CD4-positive, alpha-beta memory T cell (primary cell): ENCODE data around the gene AFMID. TPM values are rescaled to one million over a fixed set of nuclear protein-coding genes. Genes with fewer than 3 reads are reported as not detected.

Experiments
- CTCF ChIA-PET: fragments of 350-600 bp; sonication (Branson Sonifier 250); formaldehyde crosslinking; loops from one replicate; lab custom pipeline; 2021; ENCODE audit warnings: inconsistent platforms; ENCODE audit not compliant: partially characterized antibody; lab: Charles Lee
- POLR2A ChIA-PET: fragments of 350-600 bp; sonication (Branson Sonifier 250); formaldehyde crosslinking; loops from one replicate; lab custom pipeline; 2021; ENCODE audit not compliant: partially characterized antibody; lab: Charles Lee
- DNase-seq, 5 donors: peaks; one replicate each; pipeline versions ENCODE4 v3.0.0 to v3.0.0-alpha.2; 2020 to 2022; ENCODE audit warnings: mixed read lengths in 1 of 5
- H3K27ac ChIP-seq: one replicate; pipeline ENCODE4 v1.7.0; 2013; ENCODE audit warnings: low read depth, low read length
- H3K27me3 ChIP-seq: 2 replicates; pipeline ENCODE4 v1.7.0; 2013; ENCODE audit warnings: mild to moderate bottlenecking, low read length, moderate library complexity; ENCODE audit not compliant: insufficient read depth
- H3K36me3 ChIP-seq: 2 replicates; pipeline ENCODE4 v1.7.0; 2013; ENCODE audit warnings: mild to moderate bottlenecking, low read length, moderate library complexity; ENCODE audit not compliant: insufficient read depth
- H3K4me1 ChIP-seq: 2 replicates; pipeline ENCODE4 v1.7.0; 2013; ENCODE audit warnings: mild to moderate bottlenecking, low read length, moderate library complexity; ENCODE audit not compliant: insufficient read depth
- H3K4me3 ChIP-seq, 2 donors: one replicate each; pipeline ENCODE4 v1.7.0; 2013; ENCODE audit warnings: low read length in 2 of 2, mild to moderate bottlenecking in 1 of 2
- H3K9me3 ChIP-seq, 2 donors: one replicate each; pipeline ENCODE4 v1.7.0; 2013; ENCODE audit warnings: low read length in 2 of 2, control low read depth in 1 of 2; ENCODE audit not compliant: control insufficient read depth in 1 of 2
- H3K27ac Mint-ChIP-seq, 7 donors: one replicate each; pipeline ENCODE4 v1.8.0; 2020 to 2021; ENCODE audit warnings: mixed read lengths in 7 of 7, mild to moderate bottlenecking in 6 of 7, inconsistent platforms in 3 of 7, moderate library complexity in 3 of 7
- H3K27me3 Mint-ChIP-seq, 2 donors: one replicate each; pipeline ENCODE4 v1.8.0; 2020 to 2021; ENCODE audit warnings: mixed read lengths in 2 of 2
- H3K36me3 Mint-ChIP-seq, 2 donors: one replicate each; pipeline ENCODE4 v1.8.0; 2020 to 2021; ENCODE audit warnings: mixed read lengths in 2 of 2, inconsistent platforms in 1 of 2, mild to moderate bottlenecking in 1 of 2
- H3K4me1 Mint-ChIP-seq, 4 donors: one replicate each; pipeline ENCODE4 v1.8.0; 2020 to 2021; ENCODE audit warnings: mixed read lengths in 4 of 4, mild to moderate bottlenecking in 1 of 4
- H3K4me3 Mint-ChIP-seq, 8 donors: one replicate each; pipeline ENCODE4 v1.8.0; 2020 to 2021; ENCODE audit warnings: mixed read lengths in 8 of 8, mild to moderate bottlenecking in 7 of 8, moderate library complexity in 6 of 8, inconsistent platforms in 3 of 8
- H3K9me3 Mint-ChIP-seq, 8 donors: one replicate each; pipeline ENCODE4 v1.8.0; 2020 to 2021; ENCODE audit warnings: mixed read lengths in 8 of 8, mild to moderate bottlenecking in 5 of 8, inconsistent platforms in 3 of 8, moderate library complexity in 1 of 8
- intact Hi-C: fragments of 100-400 bp; cut with micrococcal nuclease; formaldehyde crosslinking; loops from one replicate; pipeline ENCODE4 v1.15.1; 2023
- polyA plus RNA-seq, 2 donors: library from polyadenylated mRNA; unstranded; fragments of 300-500 nt; fragmentation: Illumina TruSeq; gene quantifications; one replicate each; pipeline ENCODE4 v1.2.3, GENCODE V29; 2021
- total RNA-seq, 2 experiments: library from RNA; stranded (reverse); gene quantifications; one replicate each; pipeline ENCODE4 v1.2.3, GENCODE V29; 2021

The AFMID gene
- total and polyA plus RNA-seq, 4 experiments from 2014 or later: 2.2 to 3.8 (median 3.6) TPM; not detected in 1

DNA sequence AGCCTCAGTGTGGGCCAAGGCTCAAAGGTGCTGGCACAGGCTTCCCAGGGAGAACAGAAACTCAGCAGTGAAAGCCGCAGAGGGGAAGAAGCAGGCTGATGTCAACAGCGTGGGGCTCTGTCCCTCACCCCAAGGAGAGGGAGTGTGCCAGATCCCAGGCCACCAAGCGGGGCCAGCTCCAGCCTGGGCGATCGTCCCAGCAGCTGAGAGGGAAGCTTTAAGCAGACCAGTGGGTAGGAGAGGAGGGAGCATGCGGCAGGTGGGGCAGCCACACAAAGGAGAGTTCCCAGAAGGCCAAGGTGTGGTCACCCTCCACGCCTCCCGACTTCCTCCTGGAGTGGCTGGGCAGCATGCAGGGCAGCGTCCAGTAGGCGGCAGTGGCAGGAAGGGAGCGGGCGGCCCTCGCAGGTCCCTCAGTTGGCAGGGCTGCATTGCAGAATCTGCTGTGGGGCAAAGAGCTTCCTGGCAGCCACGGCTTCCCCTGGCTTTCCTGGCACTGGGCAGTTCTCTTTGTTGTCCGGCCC lies 12.8 kb upstream of the AFMID start:
- no peaks in the 10 kb centered on the region for H3K9me3 Mint-ChIP-seq
- no peaks in the 10 kb centered on the region for H3K27me3 ChIP-seq
- H3K4me1 Mint-ChIP-seq: peaks cover 27 to 70% (median 51%) of the 10 kb centered on the region in 4 donors
- ChIA-PET POLR2A (interaction anchor here (1.0 to 9.1 kb wide), 3 partner anchors 35 to 60 kb away, joined by 4 to 170 read pairs (median 4); no protein-coding TSS in a partner anchor), CTCF (interaction anchor here (1.1 to 4.0 kb wide), 7 partner anchors 8 to 151 kb away, joined by 3 to 36 read pairs (median 3); no protein-coding TSS in a partner anchor)
- DNase-seq: no peak
- intact Hi-C loops: no loop called here
- H3K36me3 ChIP-seq: peaks cover 4% of the 10 kb centered on the region
- H3K36me3 Mint-ChIP-seq: peaks cover 0 to 26% of the 10 kb centered on the region in 2 donors
- no peak overlapping the region for H3K4me3 Mint-ChIP-seq
- no peaks in the 10 kb centered on the region for H3K9me3 ChIP-seq
- H3K4me3 ChIP-seq: no peak overlapping the region
- H3K27ac Mint-ChIP-seq: peak overlapping the region in 3 of 7 donors; percentile 82 to 92 (median 84)
- H3K27ac ChIP-seq: no peak overlapping the region
- peaks cover 51% of the 10 kb centered on the region for H3K4me1 ChIP-seq
- H3K27me3 Mint-ChIP-seq: no peaks in the 10 kb centered on the region

DNA sequence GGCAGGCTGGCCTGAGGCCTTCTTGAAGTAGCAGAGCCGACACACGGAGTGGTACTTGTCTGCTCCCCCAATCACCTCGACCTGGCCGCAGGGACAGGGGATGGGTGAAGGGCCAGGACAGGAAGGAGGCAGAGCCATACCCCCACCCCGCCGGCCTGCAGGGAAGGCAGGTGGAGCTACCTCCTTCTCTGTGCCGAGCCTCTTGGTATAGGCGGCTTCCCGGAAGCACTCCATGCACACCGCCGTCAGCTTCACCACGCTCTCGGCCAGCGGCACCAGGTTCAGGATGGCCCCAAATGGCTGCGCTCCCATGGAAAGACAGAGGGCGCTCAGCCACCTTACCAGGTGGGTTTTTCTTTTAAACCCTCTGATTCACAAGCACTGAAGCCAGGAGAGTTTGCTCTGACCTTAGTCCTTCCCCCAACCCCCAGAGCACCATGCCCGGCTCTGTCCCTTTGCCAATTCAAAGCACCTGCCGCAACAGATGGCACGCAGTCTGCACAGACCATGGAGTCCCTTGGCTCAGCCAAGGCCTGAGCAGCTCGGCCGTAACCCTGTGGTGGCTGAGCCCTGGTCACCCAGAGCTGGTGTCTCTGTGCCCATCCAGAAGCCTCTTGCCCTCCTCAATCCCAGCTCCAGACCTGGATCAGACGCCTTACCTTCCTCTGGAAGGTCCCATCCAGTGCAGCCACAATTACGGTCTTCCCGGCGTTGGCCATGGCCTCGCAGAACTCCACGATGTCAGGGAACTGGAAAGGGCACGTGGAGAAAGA lies 12.1 kb upstream of the AFMID start:
- H3K9me3 Mint-ChIP-seq: no peaks in the 10 kb centered on the region
- Histone ChIP-seq H3K27ac (no peak overlapping the region), H3K27me3 (no peaks in the 10 kb centered on the region), H3K4me1 (peaks cover 45% of the 10 kb centered on the region), H3K36me3 (peaks cover 4% of the 10 kb centered on the region), H3K4me3 (no peak overlapping the region), H3K9me3 (no peaks in the 10 kb centered on the region)
- peaks cover 0 to 26% of the 10 kb centered on the region in 2 donors for H3K36me3 Mint-ChIP-seq
- POLR2A ChIA-PET: interaction anchor here (1.0 to 9.1 kb wide), 6 partner anchors 36 to 61 kb away, joined by 4 to 170 read pairs (median 6); partner anchors contain the start of gene TMC8
- no peak for DNase-seq
- peaks cover 23 to 64% (median 48%) of the 10 kb centered on the region in 4 donors for H3K4me1 Mint-ChIP-seq
- no peak overlapping the region for H3K4me3 Mint-ChIP-seq
- no peaks in the 10 kb centered on the region for H3K27me3 Mint-ChIP-seq
- CTCF ChIA-PET: interaction anchor here (0.6 to 4.8 kb wide), 14 partner anchors 11 to 203 kb away, joined by 3 to 62 read pairs (median 4); partner anchors contain the start of genes AFMID and TK1
- H3K27ac Mint-ChIP-seq: peak overlapping the region in 1 of 7 donors; percentile 55
- intact Hi-C loops: no loop called here

DNA sequence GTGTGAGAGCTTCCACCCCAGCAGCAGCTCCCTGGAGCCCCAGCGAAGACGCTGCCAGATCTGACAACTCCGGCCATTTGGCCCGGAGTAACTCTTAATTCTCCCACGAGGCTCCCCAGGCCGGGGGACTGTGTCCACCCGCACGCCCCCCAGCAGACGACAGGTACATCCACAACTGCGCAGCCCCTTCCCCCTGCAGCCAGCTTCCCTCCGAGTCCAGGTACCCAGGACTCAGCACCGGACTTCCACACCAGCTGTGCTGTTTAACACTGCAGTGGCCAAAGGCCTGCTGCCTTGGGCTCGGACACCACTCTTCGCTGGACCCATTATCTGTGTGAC lies 11.6 kb upstream of the AFMID start:
- no peak for DNase-seq
- Histone ChIP-seq H3K36me3 (peaks cover 4% of the 10 kb centered on the region), H3K27me3 (no peaks in the 10 kb centered on the region), H3K4me1 (peaks cover 39% of the 10 kb centered on the region), H3K9me3 (no peaks in the 10 kb centered on the region), H3K27ac (no peak overlapping the region), H3K4me3 (no peak overlapping the region)
- peaks cover 23 to 58% (median 44%) of the 10 kb centered on the region in 4 donors for H3K4me1 Mint-ChIP-seq
- no peaks in the 10 kb centered on the region for H3K27me3 Mint-ChIP-seq
- H3K4me3 Mint-ChIP-seq: no peak overlapping the region
- no peaks in the 10 kb centered on the region for H3K9me3 Mint-ChIP-seq
- ChIA-PET POLR2A (interaction anchor here (1.2 to 9.1 kb wide), 8 partner anchors 36 to 63 kb away, joined by 4 to 170 read pairs (median 10); partner anchors contain the start of gene TMC8), CTCF (interaction anchor here (0.9 to 4.8 kb wide), 17 partner anchors 11 to 204 kb away, joined by 3 to 62 read pairs (median 7); partner anchors contain the start of genes AFMID and TK1)
- H3K36me3 Mint-ChIP-seq: peaks cover 0 to 23% of the 10 kb centered on the region in 2 donors
- intact Hi-C loops: no loop called here
- no peak overlapping the region for H3K27ac Mint-ChIP-seq

DNA sequence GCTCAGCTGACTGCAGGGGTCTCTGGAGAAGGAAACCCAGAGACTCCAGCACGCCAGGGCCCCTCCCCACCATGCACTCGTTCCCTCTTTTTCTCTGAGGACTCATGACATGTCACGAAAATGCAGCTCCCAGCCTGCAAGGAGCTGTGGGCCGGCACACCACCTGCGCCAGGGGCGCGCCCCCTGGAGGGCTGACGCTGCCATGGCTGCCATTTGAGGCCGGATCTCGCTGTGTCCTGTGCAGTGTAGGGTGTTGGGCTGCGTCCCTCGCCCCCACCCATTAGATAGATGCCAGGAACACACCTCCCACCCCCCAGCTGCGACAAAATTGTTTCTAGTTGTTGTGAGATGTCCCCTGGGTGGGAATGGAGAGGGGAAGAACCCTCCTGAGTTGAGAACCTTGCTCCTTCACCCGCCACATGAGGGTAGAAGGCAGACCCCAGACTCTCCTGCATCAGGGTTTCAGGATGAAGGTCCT lies 10.6 kb upstream of the AFMID start:
- Histone ChIP-seq H3K27ac (no peak overlapping the region), H3K36me3 (no peaks in the 10 kb centered on the region), H3K27me3 (no peaks in the 10 kb centered on the region), H3K4me3 (no peak overlapping the region), H3K9me3 (no peaks in the 10 kb centered on the region), H3K4me1 (peaks cover 35% of the 10 kb centered on the region)
- H3K27me3 Mint-ChIP-seq: no peaks in the 10 kb centered on the region
- no peaks in the 10 kb centered on the region for H3K9me3 Mint-ChIP-seq
- peak overlapping the region in 1 of 7 donors; percentile 8 for H3K27ac Mint-ChIP-seq
- CTCF ChIA-PET: interaction anchor here (0.7 to 4.8 kb wide), 29 partner anchors 9 to 607 kb away, joined by 3 to 62 read pairs (median 4); partner anchors contain the start of genes AFMID and TK1
- DNase-seq: peak; percentile 68 to 77 (median 72)
- intact Hi-C loops: loop anchor here (1.0 kb wide), 3 partner anchors 64 to 157 kb away; no protein-coding TSS in a partner anchor
- POLR2A ChIA-PET: interaction anchor here (0.8 to 9.1 kb wide), 13 partner anchors 10 to 158 kb away, joined by 3 to 170 read pairs (median 6); partner anchors contain the start of genes AFMID, TK1 and TMC8
- H3K36me3 Mint-ChIP-seq: peaks cover 0 to 15% of the 10 kb centered on the region in 2 donors
- no peak overlapping the region for H3K4me3 Mint-ChIP-seq
- peaks cover 24 to 49% (median 38%) of the 10 kb centered on the region in 4 donors for H3K4me1 Mint-ChIP-seq

DNA sequence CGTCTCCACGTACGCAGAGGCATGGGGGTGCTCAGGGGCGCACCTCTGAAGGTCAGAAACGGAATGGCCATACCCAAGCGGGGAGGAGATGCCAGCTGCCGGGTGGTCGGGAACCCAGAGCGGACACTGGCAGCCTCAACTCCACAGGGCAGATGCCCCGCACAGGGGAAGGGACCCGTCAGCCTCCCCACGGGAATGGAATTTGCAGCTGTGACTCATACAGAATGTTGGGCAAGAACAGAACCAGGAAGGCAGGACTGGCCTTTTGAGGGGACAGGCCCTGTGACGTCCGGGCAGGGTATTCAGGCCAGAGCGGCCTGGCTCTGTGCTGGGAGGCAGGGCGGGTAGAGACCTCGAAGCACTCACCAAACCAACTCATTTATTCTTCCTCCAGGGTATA lies 7.8 kb upstream of the AFMID start:
- peaks cover 11% of the 10 kb centered on the region for H3K4me1 ChIP-seq
- no peaks in the 10 kb centered on the region for H3K36me3 Mint-ChIP-seq
- CTCF ChIA-PET: interaction anchor here (0.9 to 4.8 kb wide), 5 partner anchors 10 to 95 kb away, joined by 3 to 62 read pairs (median 7); no protein-coding TSS in a partner anchor

DNA sequence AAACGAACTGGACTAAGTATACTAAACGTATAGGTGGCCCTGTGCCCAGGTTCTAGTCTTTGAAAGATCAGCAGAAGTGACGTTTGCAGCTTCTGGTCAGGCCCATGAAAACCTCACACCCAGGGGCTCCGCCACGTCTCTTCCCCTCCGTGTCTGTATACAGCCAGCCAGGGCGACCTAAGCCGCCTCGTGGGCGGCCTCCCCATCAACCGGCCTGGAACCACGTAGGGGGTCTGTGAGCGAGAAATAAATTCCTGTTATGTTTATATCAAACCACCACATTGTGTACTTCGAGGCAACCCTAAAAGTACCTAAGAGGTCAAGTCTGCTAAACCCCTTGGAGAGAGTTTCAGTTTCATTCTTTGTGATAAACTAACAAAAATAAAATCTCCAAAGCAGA lies 7.1 kb upstream of the AFMID start:
- ChIA-PET POLR2A (interaction anchor here (1.0 kb wide), 1 partner anchor 10 kb away, joined by 3 read pairs; no protein-coding TSS in a partner anchor), CTCF (interaction anchor here (1.1 to 2.8 kb wide), 2 partner anchors 67 to 95 kb away, joined by 4 to 7 read pairs; no protein-coding TSS in a partner anchor)
- Histone ChIP-seq H3K4me3 (no peak overlapping the region), H3K27ac (no peak overlapping the region), H3K27me3 (no peaks in the 10 kb centered on the region), H3K9me3 (no peaks in the 10 kb centered on the region), H3K36me3 (no peaks in the 10 kb centered on the region), H3K4me1 (peaks cover 9% of the 10 kb centered on the region)
- intact Hi-C loops: no loop called here
- Mint-ChIP-seq H3K4me3 (peak overlapping the region in 2 of 8 donors; percentile 4 to 25), H3K36me3 (no peaks in the 10 kb centered on the region), H3K27me3 (no peaks in the 10 kb centered on the region), H3K4me1 (peaks cover 4 to 16% (median 11%) of the 10 kb centered on the region in 4 donors), H3K9me3 (no peaks in the 10 kb centered on the region), H3K27ac (peak overlapping the region in 1 of 7 donors; percentile 61)
- DNase-seq: no peak

More for the DNA sequence above, 7.8 kb upstream of the AFMID start:
- Mint-ChIP-seq H3K4me3 (no peak overlapping the region), H3K9me3 (no peaks in the 10 kb centered on the region), H3K4me1 (peaks cover 4 to 22% (median 12%) of the 10 kb centered on the region in 4 donors), H3K27ac (no peak overlapping the region), H3K27me3 (no peaks in the 10 kb centered on the region)
- H3K36me3 ChIP-seq: no peaks in the 10 kb centered on the region
- H3K27me3 ChIP-seq: no peaks in the 10 kb centered on the region
- H3K9me3 ChIP-seq: no peaks in the 10 kb centered on the region
- no peak for DNase-seq
- intact Hi-C loops: no loop called here
- no peak overlapping the region for H3K4me3 ChIP-seq
- POLR2A ChIA-PET: interaction anchor here (1.1 kb wide), 1 partner anchor 10 kb away, joined by 3 read pairs; no protein-coding TSS in a partner anchor
- H3K27ac ChIP-seq: no peak overlapping the region
